SK-N-SH treated with all-trans-retinoic acid at 6 μM for 48 hours (cell line): ENCODE measurements around the gene PDCD2L.

Source experiments
- ATAC-seq: fragments of 200-7000 bp; cut with Tn5 transposase; 3 replicates; pipeline ENCODE4 v1.9.1; 2020; ENCODE audit warnings: mild to moderate bottlenecking, moderate library complexity
- ARNTL ChIP-seq: fragments of 450-650 bp; formaldehyde crosslinking; IDR thresholded peaks from 2 replicates; pipeline ENCODE4 v1.5.0; 2020; ENCODE audit warnings: low read depth, mild to moderate bottlenecking, moderate library complexity, borderline replicate concordance
- BACH2 ChIP-seq: fragments of 250-450 bp; sonication (Bioruptor Pico); IDR thresholded peaks from 2 replicates; pipeline ENCODE4 v1.9.0; 2021; ENCODE audit warnings: mild to moderate bottlenecking, borderline replicate concordance
- CREB5 ChIP-seq: fragments of 250-450 bp; sonication (Bioruptor Pico); IDR thresholded peaks from 2 replicates; pipeline ENCODE4 v1.5.1; 2020; ENCODE audit warnings: low read depth, mild to moderate bottlenecking, moderate library complexity
- CSDC2 ChIP-seq: fragments of 250-450 bp; sonication (Bioruptor Pico); IDR thresholded peaks from 2 replicates; pipeline ENCODE4 v1.5.0; 2020; ENCODE audit warnings: mild to moderate bottlenecking, moderate library complexity
- CSRNP3 ChIP-seq: fragments of 250-450 bp; sonication (Bioruptor Pico); IDR thresholded peaks from 2 replicates; pipeline ENCODE4 v1.5.1; 2021; ENCODE audit warnings: mild to moderate bottlenecking, moderate library complexity
- ESRRG ChIP-seq: fragments of 250-450 bp; sonication (Bioruptor Pico); IDR thresholded peaks from 2 replicates; pipeline ENCODE4 v1.6.1; 2021; ENCODE audit warnings: mild to moderate bottlenecking
- GLIS3 ChIP-seq: fragments of 250-450 bp; sonication (Bioruptor Pico); IDR thresholded peaks from 2 replicates; pipeline ENCODE4 v1.5.0; 2020; ENCODE audit warnings: mild to moderate bottlenecking, moderate library complexity
- ISL1 ChIP-seq: fragments of 250-450 bp; sonication (Bioruptor Pico); IDR thresholded peaks from 2 replicates; pipeline ENCODE4 v2.1.2; 2022; ENCODE audit warnings: mild to moderate bottlenecking, moderate library complexity
- OSR1 ChIP-seq: fragments of 250-450 bp; sonication (Bioruptor Pico); IDR thresholded peaks from 2 replicates; pipeline ENCODE4 v1.8.0; 2022; ENCODE audit warnings: moderate library complexity, mild to moderate bottlenecking, inconsistent platforms
- POU6F1 ChIP-seq: fragments of 250-450 bp; sonication (Bioruptor Pico); IDR thresholded peaks from 2 replicates; pipeline ENCODE4 v1.8.0; 2021; ENCODE audit warnings: low read depth, mild to moderate bottlenecking, moderate library complexity, borderline replicate concordance
- PPARA ChIP-seq: fragments of 250-450 bp; sonication (Bioruptor Pico); IDR thresholded peaks from 2 replicates; pipeline ENCODE4 v1.5.0; 2020; ENCODE audit warnings: mild to moderate bottlenecking, borderline replicate concordance
- RARB ChIP-seq: fragments of 250-450 bp; sonication (Bioruptor Pico); IDR thresholded peaks from 2 replicates; pipeline ENCODE4 v1.8.0; 2021; ENCODE audit warnings: mild to moderate bottlenecking, moderate library complexity
- SNAI2 ChIP-seq: fragments of 250-450 bp; sonication (Bioruptor Pico); IDR thresholded peaks from 2 replicates; pipeline ENCODE4 v1.5.0; 2020; ENCODE audit warnings: mild to moderate bottlenecking, moderate library complexity
- TCF4 ChIP-seq: fragments of 250-450 bp; sonication (Bioruptor Pico); IDR thresholded peaks from 2 replicates; pipeline ENCODE4 v1.8.0; 2021; ENCODE audit warnings: mild to moderate bottlenecking, moderate library complexity, borderline replicate concordance
- TOX ChIP-seq: fragments of 250-450 bp; sonication (Bioruptor Pico); IDR thresholded peaks from 2 replicates; pipeline ENCODE4 v1.8.0; 2021; ENCODE audit warnings: mild to moderate bottlenecking, moderate library complexity, borderline replicate concordance
- TSHZ2 ChIP-seq: fragments of 250-450 bp; sonication (Bioruptor Pico); IDR thresholded peaks from 2 replicates; pipeline ENCODE4 v1.5.0; 2020; ENCODE audit warnings: mild to moderate bottlenecking, moderate library complexity
- ZC3H10 ChIP-seq: fragments of 250-450 bp; sonication (Bioruptor Pico); IDR thresholded peaks from 2 replicates; pipeline ENCODE4 v1.5.1; 2021; ENCODE audit warnings: mild to moderate bottlenecking, moderate library complexity
- ZFP3 ChIP-seq: fragments of 250-450 bp; sonication (Bioruptor Pico); IDR thresholded peaks from 2 replicates; pipeline ENCODE4 v1.5.0; 2020; ENCODE audit warnings: mild to moderate bottlenecking, moderate library complexity
- ZFP30 ChIP-seq: fragments of 450-650 bp; formaldehyde crosslinking; IDR thresholded peaks from 2 replicates; pipeline ENCODE4 v1.5.0; 2022; ENCODE audit warnings: mild to moderate bottlenecking, moderate library complexity
- ZNF565 ChIP-seq: fragments of 450-650 bp; formaldehyde crosslinking; conservative IDR thresholded peaks from 2 replicates; pipeline ENCODE4 v1.5.0; 2020; ENCODE audit warnings: low read depth, mild to moderate bottlenecking, moderate library complexity
- ZNF70 ChIP-seq: fragments of 450-650 bp; formaldehyde crosslinking; IDR thresholded peaks from 2 replicates; pipeline ENCODE4 v1.5.0; 2020; ENCODE audit warnings: mild to moderate bottlenecking, moderate library complexity
- ZNF8 ChIP-seq: fragments of 450-650 bp; formaldehyde crosslinking; IDR thresholded peaks from 2 replicates; pipeline ENCODE4 v1.5.0; 2020; ENCODE audit warnings: mild to moderate bottlenecking, moderate library complexity

PDCD2L gene

GRCh38 chr19:34391813-34392212, 12.4 kb upstream of the PDCD2L start:
- no peak for ATAC-seq
- no peak for TF ChIP-seq ZNF565 (CRISPR knock-in tag)
- TF ChIP-seq ZFP30 (CRISPR knock-in tag) = no peak
- no peak for TF ChIP-seq POU6F1 (CRISPR knock-in tag)
- no peak for TF ChIP-seq TSHZ2 (CRISPR knock-in tag)
- no peak for TF ChIP-seq ESRRG (CRISPR knock-in tag)
- TF ChIP-seq BACH2 (CRISPR knock-in tag) = no peak
- no peak for TF ChIP-seq TCF4 (CRISPR knock-in tag)
- no peak for TF ChIP-seq CREB5 (CRISPR knock-in tag)
- TF ChIP-seq ARNTL (CRISPR knock-in tag) = no peak
- TF ChIP-seq ZNF8 (CRISPR knock-in tag) = no peak
- no peak for TF ChIP-seq ZNF70 (CRISPR knock-in tag)
- TF ChIP-seq CSRNP3 (CRISPR knock-in tag) = no peak
- no peak for TF ChIP-seq PPARA (CRISPR knock-in tag)
- no peak for TF ChIP-seq OSR1 (CRISPR knock-in tag)

- ATAC-seq = no peak
- TF ChIP-seq BACH2 (CRISPR knock-in tag) = no peak
- no peak for TF ChIP-seq CSRNP3 (CRISPR knock-in tag)
- no peak for TF ChIP-seq ZNF8 (CRISPR knock-in tag)
- TF ChIP-seq ZNF70 (CRISPR knock-in tag) = no peak
- TF ChIP-seq TOX (CRISPR knock-in tag) = no peak
- TF ChIP-seq ZC3H10 (CRISPR knock-in tag) = no peak
- TF ChIP-seq PPARA (CRISPR knock-in tag) = no peak
- TF ChIP-seq ISL1 = no peak
- TF ChIP-seq ZNF565 (CRISPR knock-in tag) = no peak
- no peak for TF ChIP-seq ZFP3 (CRISPR knock-in tag)
- TF ChIP-seq ZFP30 (CRISPR knock-in tag) = no peak
- no peak for TF ChIP-seq TSHZ2 (CRISPR knock-in tag)
- TF ChIP-seq CREB5 (CRISPR knock-in tag) = no peak
- TF ChIP-seq OSR1 (CRISPR knock-in tag) = no peak
- no peak for TF ChIP-seq SNAI2 (CRISPR knock-in tag)
- TF ChIP-seq POU6F1 (CRISPR knock-in tag) = no peak
- TF ChIP-seq CSDC2 (CRISPR knock-in tag) = no peak
- no peak for TF ChIP-seq RARB (CRISPR knock-in tag)
- no peak for TF ChIP-seq ESRRG (CRISPR knock-in tag)
- TF ChIP-seq GLIS3 (CRISPR knock-in tag) = no peak
Observed at GRCh38 chr19:34393031-34393430, 11.2 kb upstream of the PDCD2L start.
